ENCODE results near the gene IGSF9B.

The IGSF9B gene

DNA sequence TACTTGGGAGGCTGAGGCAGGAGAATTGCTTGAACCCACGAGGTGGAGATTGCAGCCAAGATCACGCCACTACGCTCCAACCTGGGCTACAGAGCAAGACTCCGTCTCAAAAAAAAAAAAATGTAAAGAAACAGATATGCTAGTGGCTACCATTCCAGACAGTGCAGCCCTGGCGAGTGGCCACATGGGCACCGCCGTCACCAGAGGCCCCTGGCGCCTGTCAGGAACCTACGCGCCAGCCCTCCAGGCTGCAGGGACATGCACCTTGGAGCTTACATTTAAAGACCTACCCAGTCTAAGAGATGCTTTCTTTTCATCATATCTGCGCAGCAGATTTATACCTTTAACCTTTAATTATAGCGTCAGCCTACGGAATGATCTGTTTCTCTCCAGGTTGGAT, 37.2 kb upstream of the IGSF9B start:
- Histone ChIP-seq H3K36me3 (ENCODE audit: insufficient read depth, low read depth, low read length) (no peaks in the 10 kb centered on the region), H3K4me3 (ENCODE audit: low read length) (no peak overlapping the region), H3K9me3 (ENCODE audit: insufficient read depth, low read depth, low read length) (no peaks in the 10 kb centered on the region), H3K4me1 (ENCODE audit: insufficient read depth, low read length) (no peaks in the 10 kb centered on the region), H3K9ac (ENCODE audit: low read depth, low read length) (no peak overlapping the region), H3K27ac (ENCODE audit: low read length) (no peak overlapping the region), H3K27me3 (ENCODE audit: insufficient read depth, low read length) (no peaks in the 10 kb centered on the region)

- H3K4me1 ChIP-seq (ENCODE audit: insufficient read depth, low read length), result no peaks in the 10 kb centered on the region
- H3K36me3 ChIP-seq (ENCODE audit: insufficient read depth, low read depth, low read length), result no peaks in the 10 kb centered on the region
- H3K9me3 ChIP-seq (ENCODE audit: insufficient read depth, low read depth, low read length), result no peaks in the 10 kb centered on the region
- no peak overlapping the region for H3K9ac ChIP-seq (ENCODE audit: low read depth, low read length)
- H3K4me3 ChIP-seq (ENCODE audit: low read length), result no peak overlapping the region
- no peaks in the 10 kb centered on the region for H3K27me3 ChIP-seq (ENCODE audit: insufficient read depth, low read length)
- H3K27ac ChIP-seq (ENCODE audit: low read length), result no peak overlapping the region
Observed at GRCh38 chr11:133993107-133993506, 36.3 kb upstream of the IGSF9B start.

DNA sequence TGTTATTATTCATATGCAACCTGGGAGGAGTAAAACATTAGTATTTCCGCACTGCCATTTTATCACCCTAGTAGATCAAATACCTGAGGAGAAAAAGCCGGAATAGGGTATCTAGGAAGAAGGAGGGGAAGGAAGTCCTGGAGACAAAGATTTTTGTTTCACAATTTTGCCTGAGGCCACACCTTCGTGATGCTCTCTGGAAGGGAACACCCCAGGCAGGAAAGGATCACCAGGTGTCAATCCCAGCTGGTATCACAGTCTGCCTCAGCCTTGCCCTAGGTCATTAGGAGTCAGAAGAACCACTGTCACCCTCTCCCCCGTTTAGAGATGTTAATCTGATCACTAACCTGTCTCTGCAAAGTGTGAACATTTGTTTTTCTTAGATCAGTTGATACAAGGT, 35.4 kb upstream of the IGSF9B start:
- H3K4me3 ChIP-seq (ENCODE audit: low read length), result no peak overlapping the region
- H3K9me3 ChIP-seq (ENCODE audit: insufficient read depth, low read depth, low read length), result no peaks in the 10 kb centered on the region
- no peak overlapping the region for H3K9ac ChIP-seq (ENCODE audit: low read depth, low read length)
- no peaks in the 10 kb centered on the region for H3K36me3 ChIP-seq (ENCODE audit: insufficient read depth, low read depth, low read length)
- no peaks in the 10 kb centered on the region for H3K4me1 ChIP-seq (ENCODE audit: insufficient read depth, low read length)
- no peaks in the 10 kb centered on the region for H3K27me3 ChIP-seq (ENCODE audit: insufficient read depth, low read length)
- no peak overlapping the region for H3K27ac ChIP-seq (ENCODE audit: low read length)

DNA sequence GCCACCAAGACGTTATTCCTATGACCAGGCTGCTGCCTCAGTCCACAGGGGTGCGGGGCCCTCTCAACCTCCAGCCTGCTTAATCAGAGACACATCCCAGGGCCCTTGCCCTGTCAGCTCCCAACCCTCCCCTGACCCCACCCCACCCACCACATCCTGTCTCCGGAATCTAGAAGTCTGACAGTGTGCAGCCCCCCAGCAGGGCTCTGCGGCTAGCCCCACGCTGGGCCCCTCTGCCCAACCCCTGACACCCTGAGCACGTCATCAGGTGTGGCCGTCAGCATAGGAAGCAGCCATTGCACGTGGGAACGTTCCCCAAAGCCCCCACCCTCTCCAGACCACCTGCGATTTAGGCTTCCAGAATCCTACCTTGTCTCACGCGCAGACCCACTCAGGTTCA, 34.3 kb upstream of the IGSF9B start:
- H3K4me1 ChIP-seq (ENCODE audit: insufficient read depth, low read length), result no peaks in the 10 kb centered on the region
- no peaks in the 10 kb centered on the region for H3K9me3 ChIP-seq (ENCODE audit: insufficient read depth, low read depth, low read length)
- no peak overlapping the region for H3K27ac ChIP-seq (ENCODE audit: low read length)
- no peak overlapping the region for H3K4me3 ChIP-seq (ENCODE audit: low read length)
- no peaks in the 10 kb centered on the region for H3K36me3 ChIP-seq (ENCODE audit: insufficient read depth, low read depth, low read length)
- H3K27me3 ChIP-seq (ENCODE audit: insufficient read depth, low read length), result no peaks in the 10 kb centered on the region
- H3K9ac ChIP-seq (ENCODE audit: low read depth, low read length), result no peak overlapping the region

DNA sequence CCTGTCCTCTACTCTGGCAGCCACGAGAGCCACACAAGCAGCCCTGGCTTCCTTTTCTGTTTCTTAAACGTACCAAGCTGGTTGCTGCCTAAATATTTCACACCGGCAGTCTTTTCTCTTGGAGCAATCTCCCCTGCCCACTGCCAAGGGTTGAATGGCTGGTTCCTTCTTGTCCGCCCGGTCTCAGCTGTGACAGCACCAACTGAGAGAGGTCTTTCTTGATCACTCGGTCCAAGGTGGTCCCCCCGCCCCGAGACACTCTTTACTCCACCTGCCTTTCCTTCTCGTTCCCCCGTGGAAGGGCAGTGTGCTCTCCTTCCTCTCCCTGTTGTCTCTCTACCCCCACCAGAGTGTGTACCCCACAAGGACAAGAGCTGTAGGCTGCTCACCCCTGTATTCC, 33.7 kb upstream of the IGSF9B start:
- Histone ChIP-seq H3K27ac (ENCODE audit: low read length) (no peak overlapping the region), H3K9ac (ENCODE audit: low read depth, low read length) (no peak overlapping the region), H3K36me3 (ENCODE audit: insufficient read depth, low read depth, low read length) (no peaks in the 10 kb centered on the region), H3K27me3 (ENCODE audit: insufficient read depth, low read length) (no peaks in the 10 kb centered on the region), H3K4me3 (ENCODE audit: low read length) (no peak overlapping the region), H3K9me3 (ENCODE audit: insufficient read depth, low read depth, low read length) (no peaks in the 10 kb centered on the region), H3K4me1 (ENCODE audit: insufficient read depth, low read length) (no peaks in the 10 kb centered on the region)

GRCh38 chr11:133988686-133989410, 32.1 kb upstream of the IGSF9B start:
- Histone ChIP-seq H3K27ac (ENCODE audit: low read length) (no peak overlapping the region), H3K36me3 (ENCODE audit: insufficient read depth, low read depth, low read length) (no peaks in the 10 kb centered on the region), H3K4me3 (ENCODE audit: low read length) (no peak overlapping the region), H3K9ac (ENCODE audit: low read depth, low read length) (no peak overlapping the region), H3K4me1 (ENCODE audit: insufficient read depth, low read length) (no peaks in the 10 kb centered on the region), H3K27me3 (ENCODE audit: insufficient read depth, low read length) (no peaks in the 10 kb centered on the region), H3K9me3 (ENCODE audit: insufficient read depth, low read depth, low read length) (no peaks in the 10 kb centered on the region)

- Histone ChIP-seq H3K27ac (ENCODE audit: low read length) (no peak overlapping the region), H3K9ac (ENCODE audit: low read depth, low read length) (no peak overlapping the region), H3K27me3 (ENCODE audit: insufficient read depth, low read length) (no peaks in the 10 kb centered on the region), H3K4me1 (ENCODE audit: insufficient read depth, low read length) (no peaks in the 10 kb centered on the region), H3K36me3 (ENCODE audit: insufficient read depth, low read depth, low read length) (no peaks in the 10 kb centered on the region), H3K9me3 (ENCODE audit: insufficient read depth, low read depth, low read length) (no peaks in the 10 kb centered on the region), H3K4me3 (ENCODE audit: low read length) (no peak overlapping the region)
Observed at GRCh38 chr11:133987171-133987570, 30.4 kb upstream of the IGSF9B start.

GRCh38 chr11:133985981-133986944, 29.5 kb upstream of the IGSF9B start:
- no peak overlapping the region for H3K9ac ChIP-seq (ENCODE audit: low read depth, low read length)
- no peak overlapping the region for H3K27ac ChIP-seq (ENCODE audit: low read length)
- no peaks in the 10 kb centered on the region for H3K9me3 ChIP-seq (ENCODE audit: insufficient read depth, low read depth, low read length)
- no peaks in the 10 kb centered on the region for H3K27me3 ChIP-seq (ENCODE audit: insufficient read depth, low read length)
- H3K4me3 ChIP-seq (ENCODE audit: low read length), result no peak overlapping the region
- H3K36me3 ChIP-seq (ENCODE audit: insufficient read depth, low read depth, low read length), result no peaks in the 10 kb centered on the region
- no peaks in the 10 kb centered on the region for H3K4me1 ChIP-seq (ENCODE audit: insufficient read depth, low read length)

DNA sequence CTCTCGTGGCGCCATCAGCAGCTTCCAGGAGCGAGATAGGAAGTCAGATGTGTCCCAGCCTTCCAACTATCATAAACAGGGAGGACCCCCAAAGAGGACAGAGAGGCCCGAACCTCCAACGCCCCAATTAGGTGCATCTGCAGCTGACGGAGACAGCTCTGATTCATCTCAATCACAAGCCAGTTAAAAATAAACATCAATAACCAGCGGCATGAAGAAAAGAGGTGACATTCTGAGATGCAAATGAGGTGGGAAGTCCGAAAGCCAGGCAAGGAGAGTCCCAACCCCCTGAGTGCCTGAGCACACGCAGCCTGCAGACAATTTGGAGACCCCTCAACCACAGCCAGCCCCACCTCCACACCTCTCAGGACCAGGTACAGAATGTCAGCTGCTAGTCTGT, 28.1 kb upstream of the IGSF9B start:
- H3K27me3 ChIP-seq (ENCODE audit: insufficient read depth, low read length), result no peaks in the 10 kb centered on the region
- no peak overlapping the region for H3K27ac ChIP-seq (ENCODE audit: low read length)
- no peak overlapping the region for H3K9ac ChIP-seq (ENCODE audit: low read depth, low read length)
- H3K4me3 ChIP-seq (ENCODE audit: low read length), result no peak overlapping the region
- H3K36me3 ChIP-seq (ENCODE audit: insufficient read depth, low read depth, low read length), result no peaks in the 10 kb centered on the region
- no peaks in the 10 kb centered on the region for H3K9me3 ChIP-seq (ENCODE audit: insufficient read depth, low read depth, low read length)
- H3K4me1 ChIP-seq (ENCODE audit: insufficient read depth, low read length), result no peaks in the 10 kb centered on the region

GRCh38 chr11:133983660-133984316, 27.0 kb upstream of the IGSF9B start:
- H3K4me1 ChIP-seq (ENCODE audit: insufficient read depth, low read length), result no peaks in the 10 kb centered on the region

DNA sequence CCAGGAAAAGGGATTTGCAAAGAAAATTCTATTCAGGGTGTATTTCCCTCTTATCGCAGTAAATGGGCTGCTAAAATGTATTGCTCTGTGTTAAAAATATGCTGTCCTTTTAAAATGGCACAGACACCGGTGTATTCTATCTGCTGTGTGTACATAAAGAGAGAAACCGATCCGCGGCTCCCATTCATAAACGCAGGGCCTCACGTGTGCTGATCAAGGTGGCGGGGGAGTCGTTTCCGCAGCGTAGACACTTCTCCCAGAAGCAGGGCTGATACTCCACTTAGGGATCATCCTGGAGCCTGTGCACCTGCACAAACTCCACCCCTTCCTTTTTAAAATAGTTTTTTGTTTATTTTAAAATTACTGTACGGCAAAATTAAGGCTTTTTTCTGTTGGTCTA, 26.1 kb upstream of the IGSF9B start:
- Histone ChIP-seq H3K36me3 (ENCODE audit: insufficient read depth, low read depth, low read length) (no peaks in the 10 kb centered on the region), H3K27me3 (ENCODE audit: insufficient read depth, low read length) (no peaks in the 10 kb centered on the region), H3K4me1 (ENCODE audit: insufficient read depth, low read length) (no peaks in the 10 kb centered on the region), H3K4me3 (ENCODE audit: low read length) (no peak overlapping the region), H3K9me3 (ENCODE audit: insufficient read depth, low read depth, low read length) (no peaks in the 10 kb centered on the region), H3K27ac (ENCODE audit: low read length) (no peak overlapping the region), H3K9ac (ENCODE audit: low read depth, low read length) (no peak overlapping the region)

More at GRCh38 chr11:133983660-133984316, 27.0 kb upstream of the IGSF9B start:
- Histone ChIP-seq H3K36me3 (ENCODE audit: insufficient read depth, low read depth, low read length) (no peaks in the 10 kb centered on the region), H3K27me3 (ENCODE audit: insufficient read depth, low read length) (no peaks in the 10 kb centered on the region), H3K4me3 (ENCODE audit: low read length) (no peak overlapping the region), H3K9me3 (ENCODE audit: insufficient read depth, low read depth, low read length) (no peaks in the 10 kb centered on the region), H3K27ac (ENCODE audit: low read length) (no peak overlapping the region), H3K9ac (ENCODE audit: low read depth, low read length) (no peak overlapping the region)
